ENCODE data around the gene DIP2C. TPM values are rescaled to one million over a fixed set of nuclear protein-coding genes. Genes with fewer than 3 reads are reported as not detected.

The DIP2C gene
- total RNA-seq, 1 donor from 2014 or later = 11.4 TPM

GRCh38 chr10:420154-421121, 269.0 kb downstream of the DIP2C start:
- no peak for DNase-seq (ENCODE audit: low read depth)
- no peak overlapping the region for H3K4me3 ChIP-seq (ENCODE audit: low read depth, low read length)
- no peak for TF ChIP-seq CTCF (conservative IDR thresholded peaks at IDR 0.05; ENCODE audit: low read depth, low read length)

- no peak for TF ChIP-seq CTCF (conservative IDR thresholded peaks at IDR 0.05; ENCODE audit: low read depth, low read length)
- H3K4me3 ChIP-seq (ENCODE audit: low read depth, low read length) = no peak overlapping the region
- no peak for DNase-seq (ENCODE audit: low read depth)
Measured at GRCh38 chr10:418894-419293, 270.6 kb downstream of the DIP2C start.

GRCh38 chr10:418226-418625, 271.2 kb downstream of the DIP2C start:
- DNase-seq (ENCODE audit: low read depth) = no peak
- no peak for TF ChIP-seq CTCF (conservative IDR thresholded peaks at IDR 0.05; ENCODE audit: low read depth, low read length)
- H3K4me3 ChIP-seq (ENCODE audit: low read depth, low read length) = no peak overlapping the region

GRCh38 chr10:416091-416515, 273.4 kb downstream of the DIP2C start:
- TF ChIP-seq CTCF (conservative IDR thresholded peaks at IDR 0.05; ENCODE audit: low read depth, low read length) = peak; percentile 24
- DNase-seq (ENCODE audit: low read depth) = no peak
- no peak overlapping the region for H3K4me3 ChIP-seq (ENCODE audit: low read depth, low read length)

GRCh38 chr10:413662-414071, 275.8 kb downstream of the DIP2C start:
- no peak overlapping the region for H3K4me3 ChIP-seq (ENCODE audit: low read depth, low read length)
- no peak for TF ChIP-seq CTCF (conservative IDR thresholded peaks at IDR 0.05; ENCODE audit: low read depth, low read length)

GRCh38 chr10:412109-412508, 277.4 kb downstream of the DIP2C start:
- TF ChIP-seq CTCF (conservative IDR thresholded peaks at IDR 0.05; ENCODE audit: low read depth, low read length) = no peak
- no peak for DNase-seq (ENCODE audit: low read depth)
- no peak overlapping the region for H3K4me3 ChIP-seq (ENCODE audit: low read depth, low read length)

More at GRCh38 chr10:413662-414071, 275.8 kb downstream of the DIP2C start:
- no peak for DNase-seq (ENCODE audit: low read depth)
